ENCODE measurements around the gene CPNE8.

DNA sequence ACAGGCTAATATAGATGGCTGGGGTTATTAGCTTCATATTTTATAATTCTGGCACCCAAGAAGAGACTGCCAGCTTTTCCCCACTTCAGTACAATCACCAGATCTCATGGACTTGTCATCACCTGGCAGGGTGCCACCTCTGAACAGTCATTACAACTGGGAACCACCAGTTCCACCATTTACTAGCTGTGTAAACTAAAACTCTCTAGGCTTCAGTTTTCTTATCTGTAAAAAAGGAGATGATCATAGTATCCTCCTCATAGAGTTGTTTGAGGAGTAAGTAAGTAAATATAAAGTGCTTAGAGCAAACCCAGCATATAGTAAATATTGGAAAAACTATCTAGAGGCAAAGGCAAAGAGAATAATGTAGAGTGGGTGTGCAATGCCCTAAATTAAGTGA, 19.3 kb downstream of the CPNE8 start:
- TF ChIP-seq, protein P1, sequence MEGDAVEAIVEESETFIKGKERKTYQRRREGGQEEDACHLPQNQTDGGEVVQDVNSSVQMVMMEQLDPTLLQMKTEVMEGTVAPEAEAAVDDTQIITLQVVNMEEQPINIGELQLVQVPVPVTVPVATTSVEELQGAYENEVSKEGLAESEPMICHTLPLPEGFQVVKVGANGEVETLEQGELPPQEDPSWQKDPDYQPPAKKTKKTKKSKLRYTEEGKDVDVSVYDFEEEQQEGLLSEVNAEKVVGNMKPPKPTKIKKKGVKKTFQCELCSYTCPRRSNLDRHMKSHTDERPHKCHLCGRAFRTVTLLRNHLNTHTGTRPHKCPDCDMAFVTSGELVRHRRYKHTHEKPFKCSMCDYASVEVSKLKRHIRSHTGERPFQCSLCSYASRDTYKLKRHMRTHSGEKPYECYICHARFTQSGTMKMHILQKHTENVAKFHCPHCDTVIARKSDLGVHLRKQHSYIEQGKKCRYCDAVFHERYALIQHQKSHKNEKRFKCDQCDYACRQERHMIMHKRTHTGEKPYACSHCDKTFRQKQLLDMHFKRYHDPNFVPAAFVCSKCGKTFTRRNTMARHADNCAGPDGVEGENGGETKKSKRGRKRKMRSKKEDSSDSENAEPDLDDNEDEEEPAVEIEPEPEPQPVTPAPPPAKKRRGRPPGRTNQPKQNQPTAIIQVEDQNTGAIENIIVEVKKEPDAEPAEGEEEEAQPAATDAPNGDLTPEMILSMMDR (IDR thresholded peaks at IDR 0.05) = no peak
- TF ChIP-seq POLR2A (IDR thresholded peaks at IDR 0.05) = no peak

All from body of pancreas (tissue), 4 donors.